G401 (cell line): ENCODE measurements around the gene TSPAN12. TPM values are rescaled to one million over a fixed set of nuclear protein-coding genes. Genes with fewer than 3 reads are reported as not detected.

Experiments used
- DNase-seq: peaks from one replicate; pipeline ENCODE4 v3.0.0-alpha.2; 2015; ENCODE audit warnings: low spot score
- in situ Hi-C: cut with HindIII; loops from 2 replicates; pipeline ENCODE4 v1.10.0; 2016; ENCODE audit warnings: low sequenced_read_pairs, mixed read lengths
- total RNA-seq: library from RNA; depleted of rRNA; stranded (reverse); fragments of >200 nt; shearing (Covaris generic); gene quantifications from 2 replicates; pipeline ENCODE4 v1.2.3, GENCODE V29; 2014

Gene TSPAN12
- total RNA-seq, 1 experiment from 2014 or later: not detected

- in situ Hi-C loops: no loop called here
- DNase-seq: no peak
Observed at GRCh38 chr7:120856198-120856597, 1.7 kb downstream of the TSPAN12 start.

- in situ Hi-C loops: no loop called here
- DNase-seq: no peak
Observed at GRCh38 chr7:120852700-120853099, 5.2 kb downstream of the TSPAN12 start.

- no peak for DNase-seq
- in situ Hi-C loops: no loop called here
Observed at GRCh38 chr7:120843109-120843508, 14.8 kb downstream of the TSPAN12 start.

- in situ Hi-C loops: no loop called here
- no peak for DNase-seq
Observed at GRCh38 chr7:120842121-120842621, 15.8 kb downstream of the TSPAN12 start.

- in situ Hi-C loops: no loop called here
- no peak for DNase-seq
Observed at GRCh38 chr7:120841608-120842007, 16.3 kb downstream of the TSPAN12 start.

GRCh38 chr7:120838281-120838682, 19.7 kb downstream of the TSPAN12 start:
- in situ Hi-C loops: no loop called here
- DNase-seq: no peak

GRCh38 chr7:120837599-120837998, 20.3 kb downstream of the TSPAN12 start:
- in situ Hi-C loops: no loop called here
- no peak for DNase-seq

GRCh38 chr7:120836556-120837115, 21.3 kb downstream of the TSPAN12 start:
- no peak for DNase-seq
- in situ Hi-C loops: no loop called here

- in situ Hi-C loops: no loop called here
- DNase-seq: no peak
Observed at GRCh38 chr7:120834726-120835125, 23.2 kb downstream of the TSPAN12 start.

GRCh38 chr7:120833546-120833945, 24.4 kb downstream of the TSPAN12 start:
- in situ Hi-C loops: no loop called here

GRCh38 chr7:120832803-120833202, 25.1 kb downstream of the TSPAN12 start:
- in situ Hi-C loops: no loop called here
- no peak for DNase-seq

More at GRCh38 chr7:120833546-120833945, 24.4 kb downstream of the TSPAN12 start:
- DNase-seq: no peak

GRCh38 chr7:120831260-120831659, 26.7 kb downstream of the TSPAN12 start:
- in situ Hi-C loops: no loop called here
- DNase-seq: no peak

GRCh38 chr7:120829487-120829886, 28.5 kb downstream of the TSPAN12 start:
- DNase-seq: no peak
- in situ Hi-C loops: no loop called here

GRCh38 chr7:120828528-120828927, 29.4 kb downstream of the TSPAN12 start:
- in situ Hi-C loops: no loop called here
- no peak for DNase-seq

GRCh38 chr7:120827371-120828118, 30.4 kb downstream of the TSPAN12 start:
- in situ Hi-C loops: no loop called here
- no peak for DNase-seq

- in situ Hi-C loops: no loop called here
- no peak for DNase-seq
Observed at GRCh38 chr7:120825576-120825975, 32.4 kb downstream of the TSPAN12 start.

- no peak for DNase-seq
- in situ Hi-C loops: no loop called here
Observed at GRCh38 chr7:120825152-120825551, 32.8 kb downstream of the TSPAN12 start.

GRCh38 chr7:120819861-120820260, 38.1 kb downstream of the TSPAN12 start:
- in situ Hi-C loops: no loop called here
- DNase-seq: no peak

GRCh38 chr7:120817851-120818250, 40.1 kb downstream of the TSPAN12 start:
- in situ Hi-C loops: no loop called here
- no peak for DNase-seq

GRCh38 chr7:120814253-120814939, 43.5 kb downstream of the TSPAN12 start:
- in situ Hi-C loops: no loop called here

More at GRCh38 chr7:120814253-120814939, 43.5 kb downstream of the TSPAN12 start:
- DNase-seq: no peak
